CD4-positive, alpha-beta memory T cell (primary cell): ENCODE results near the gene NT5C1A. TPM values are rescaled to one million over a fixed set of nuclear protein-coding genes. Genes with fewer than 3 reads are reported as not detected.

Source experiments
- CTCF ChIA-PET: fragments of 350-600 bp; sonication (Branson Sonifier 250); formaldehyde crosslinking; loops from one replicate; lab custom pipeline; 2021; ENCODE audit warnings: inconsistent platforms; ENCODE audit not compliant: partially characterized antibody; lab: Charles Lee
- POLR2A ChIA-PET: fragments of 350-600 bp; sonication (Branson Sonifier 250); formaldehyde crosslinking; loops from one replicate; lab custom pipeline; 2021; ENCODE audit not compliant: partially characterized antibody; lab: Charles Lee
- DNase-seq, 5 donors: peaks; one replicate each; pipeline versions ENCODE4 v3.0.0 to v3.0.0-alpha.2; 2020 to 2022; ENCODE audit warnings: mixed read lengths in 1 of 5
- H3K27ac ChIP-seq: one replicate; pipeline ENCODE4 v1.7.0; 2013; ENCODE audit warnings: low read depth, low read length
- H3K27me3 ChIP-seq: 2 replicates; pipeline ENCODE4 v1.7.0; 2013; ENCODE audit warnings: mild to moderate bottlenecking, low read length, moderate library complexity; ENCODE audit not compliant: insufficient read depth
- H3K36me3 ChIP-seq: 2 replicates; pipeline ENCODE4 v1.7.0; 2013; ENCODE audit warnings: mild to moderate bottlenecking, low read length, moderate library complexity; ENCODE audit not compliant: insufficient read depth
- H3K4me1 ChIP-seq: 2 replicates; pipeline ENCODE4 v1.7.0; 2013; ENCODE audit warnings: mild to moderate bottlenecking, low read length, moderate library complexity; ENCODE audit not compliant: insufficient read depth
- H3K4me3 ChIP-seq, 2 donors: one replicate each; pipeline ENCODE4 v1.7.0; 2013; ENCODE audit warnings: low read length in 2 of 2, mild to moderate bottlenecking in 1 of 2
- H3K9me3 ChIP-seq, 2 donors: one replicate each; pipeline ENCODE4 v1.7.0; 2013; ENCODE audit warnings: low read length in 2 of 2, control low read depth in 1 of 2; ENCODE audit not compliant: control insufficient read depth in 1 of 2
- H3K27ac Mint-ChIP-seq, 7 donors: one replicate each; pipeline ENCODE4 v1.8.0; 2020 to 2021; ENCODE audit warnings: mixed read lengths in 7 of 7, mild to moderate bottlenecking in 6 of 7, inconsistent platforms in 3 of 7, moderate library complexity in 3 of 7
- H3K27me3 Mint-ChIP-seq, 2 donors: one replicate each; pipeline ENCODE4 v1.8.0; 2020 to 2021; ENCODE audit warnings: mixed read lengths in 2 of 2
- H3K36me3 Mint-ChIP-seq, 2 donors: one replicate each; pipeline ENCODE4 v1.8.0; 2020 to 2021; ENCODE audit warnings: mixed read lengths in 2 of 2, inconsistent platforms in 1 of 2, mild to moderate bottlenecking in 1 of 2
- H3K4me1 Mint-ChIP-seq, 4 donors: one replicate each; pipeline ENCODE4 v1.8.0; 2020 to 2021; ENCODE audit warnings: mixed read lengths in 4 of 4, mild to moderate bottlenecking in 1 of 4
- H3K4me3 Mint-ChIP-seq, 8 donors: one replicate each; pipeline ENCODE4 v1.8.0; 2020 to 2021; ENCODE audit warnings: mixed read lengths in 8 of 8, mild to moderate bottlenecking in 7 of 8, moderate library complexity in 6 of 8, inconsistent platforms in 3 of 8
- H3K9me3 Mint-ChIP-seq, 8 donors: one replicate each; pipeline ENCODE4 v1.8.0; 2020 to 2021; ENCODE audit warnings: mixed read lengths in 8 of 8, mild to moderate bottlenecking in 5 of 8, inconsistent platforms in 3 of 8, moderate library complexity in 1 of 8
- intact Hi-C: fragments of 100-400 bp; cut with micrococcal nuclease; formaldehyde crosslinking; loops from one replicate; pipeline ENCODE4 v1.15.1; 2023
- polyA plus RNA-seq, 2 donors: library from polyadenylated mRNA; unstranded; fragments of 300-500 nt; fragmentation: Illumina TruSeq; gene quantifications; one replicate each; pipeline ENCODE4 v1.2.3, GENCODE V29; 2021
- total RNA-seq, 2 experiments: library from RNA; stranded (reverse); gene quantifications; one replicate each; pipeline ENCODE4 v1.2.3, GENCODE V29; 2021

The NT5C1A gene
- total and polyA plus RNA-seq, 4 experiments from 2014 or later, result 0.29 to 0.42 TPM; not detected in 2

DNA sequence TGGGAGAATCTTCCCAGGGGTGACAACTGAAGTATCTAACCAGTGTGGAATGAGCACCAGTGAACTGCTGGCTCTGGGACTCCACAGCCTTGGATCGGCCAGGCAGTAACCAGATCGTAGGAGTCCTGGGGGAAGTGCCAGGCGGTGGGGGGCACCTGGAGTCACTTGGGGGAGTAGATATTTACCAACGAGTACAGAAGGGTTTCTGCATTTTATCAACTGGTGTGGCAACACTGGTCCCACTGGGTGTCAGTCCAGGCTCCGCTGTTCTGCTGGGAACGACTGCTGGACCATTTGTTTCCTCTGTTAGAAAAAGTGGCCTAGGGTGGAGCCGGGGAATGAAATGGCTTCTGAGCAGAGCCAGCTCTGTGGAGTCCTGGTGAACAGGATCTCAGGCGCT is 46.9 kb downstream of the NT5C1A start:
- H3K4me1 ChIP-seq, result no peaks in the 10 kb centered on the region
- Mint-ChIP-seq H3K4me3 (no peak overlapping the region), H3K36me3 (no peaks in the 10 kb centered on the region), H3K27ac (no peak overlapping the region), H3K27me3 (peaks cover 4 to 8% of the 10 kb centered on the region in 2 donors), H3K9me3 (peaks cover 0 to 2% (median 0%) of the 10 kb centered on the region in 8 donors), H3K4me1 (no peaks in the 10 kb centered on the region)
- no peak overlapping the region for H3K27ac ChIP-seq
- no peak overlapping the region for H3K4me3 ChIP-seq
- no peaks in the 10 kb centered on the region for H3K9me3 ChIP-seq
- intact Hi-C loops, result no loop called here
- no peaks in the 10 kb centered on the region for H3K36me3 ChIP-seq
- CTCF ChIA-PET, result no interaction called here
- H3K27me3 ChIP-seq, result no peaks in the 10 kb centered on the region
- no peak for DNase-seq
- POLR2A ChIA-PET, result no interaction called here

DNA sequence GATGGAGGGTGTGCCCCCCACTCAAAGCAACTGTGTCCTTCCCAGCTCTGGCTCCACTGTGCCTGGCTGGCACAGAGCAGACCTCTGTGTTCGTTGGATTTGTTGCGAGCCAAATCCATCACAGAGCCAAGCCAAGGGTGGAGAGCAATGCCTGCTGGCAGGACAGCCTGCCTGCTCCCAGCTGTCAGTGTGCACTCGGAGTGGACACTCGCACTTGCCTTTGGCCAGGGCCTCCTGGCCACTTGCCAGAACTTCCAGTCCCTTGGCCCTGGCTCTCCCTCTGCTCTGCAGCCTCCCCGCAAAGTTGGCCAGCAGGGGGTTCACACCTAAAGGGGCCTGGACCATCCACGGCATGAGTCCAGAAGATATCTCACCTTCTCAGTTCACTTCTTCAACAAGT is 48.9 kb downstream of the NT5C1A start:
- DNase-seq, result no peak
- no peaks in the 10 kb centered on the region for H3K36me3 ChIP-seq
- no peaks in the 10 kb centered on the region for H3K27me3 ChIP-seq
- no peak overlapping the region for H3K27ac ChIP-seq
- Mint-ChIP-seq H3K27me3 (peaks cover 5 to 8% of the 10 kb centered on the region in 2 donors), H3K27ac (peak overlapping the region in 2 of 7 donors; percentile 55 to 75), H3K4me1 (no peaks in the 10 kb centered on the region), H3K4me3 (no peak overlapping the region), H3K36me3 (no peaks in the 10 kb centered on the region), H3K9me3 (peaks cover 0 to 2% (median 0%) of the 10 kb centered on the region in 8 donors)
- no peak overlapping the region for H3K4me3 ChIP-seq
- ChIA-PET POLR2A (no interaction called here), CTCF (interaction anchor here (1.1 kb wide), 1 partner anchor 17 kb away, joined by 7 read pairs; no protein-coding TSS in a partner anchor)
- no peaks in the 10 kb centered on the region for H3K9me3 ChIP-seq
- H3K4me1 ChIP-seq, result no peaks in the 10 kb centered on the region
- intact Hi-C loops, result no loop called here

DNA sequence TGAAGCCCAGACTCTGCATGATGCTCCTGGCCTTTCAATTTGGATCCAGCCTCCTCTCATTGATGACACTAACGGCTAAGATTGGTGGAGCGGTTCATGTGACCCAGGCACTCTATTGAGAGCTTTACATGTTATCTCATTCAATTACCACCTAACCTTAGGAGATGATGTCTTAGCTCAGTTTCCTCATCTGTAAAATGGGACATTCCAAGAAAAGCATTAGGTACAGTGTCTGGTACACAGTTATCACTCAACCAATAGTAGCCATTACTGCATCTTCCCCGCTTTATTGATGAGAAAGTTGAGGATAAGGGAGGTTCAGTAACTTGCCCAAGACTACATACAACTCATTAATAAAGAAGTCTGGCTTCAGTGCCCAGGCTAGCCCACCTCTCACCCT is 49.5 kb downstream of the NT5C1A start:
- Mint-ChIP-seq H3K4me1 (no peaks in the 10 kb centered on the region), H3K36me3 (no peaks in the 10 kb centered on the region), H3K27me3 (peaks cover 5 to 12% of the 10 kb centered on the region in 2 donors), H3K9me3 (peaks cover 0 to 2% (median 0%) of the 10 kb centered on the region in 8 donors), H3K27ac (no peak overlapping the region), H3K4me3 (no peak overlapping the region)
- intact Hi-C loops, result no loop called here
- Histone ChIP-seq H3K27ac (no peak overlapping the region), H3K27me3 (no peaks in the 10 kb centered on the region), H3K4me3 (no peak overlapping the region), H3K36me3 (no peaks in the 10 kb centered on the region), H3K9me3 (no peaks in the 10 kb centered on the region), H3K4me1 (no peaks in the 10 kb centered on the region)
- DNase-seq, result no peak
- ChIA-PET POLR2A (no interaction called here), CTCF (interaction anchor here (1.1 to 2.0 kb wide), 2 partner anchors 12 to 17 kb away, joined by 5 to 7 read pairs; no protein-coding TSS in a partner anchor)

DNA sequence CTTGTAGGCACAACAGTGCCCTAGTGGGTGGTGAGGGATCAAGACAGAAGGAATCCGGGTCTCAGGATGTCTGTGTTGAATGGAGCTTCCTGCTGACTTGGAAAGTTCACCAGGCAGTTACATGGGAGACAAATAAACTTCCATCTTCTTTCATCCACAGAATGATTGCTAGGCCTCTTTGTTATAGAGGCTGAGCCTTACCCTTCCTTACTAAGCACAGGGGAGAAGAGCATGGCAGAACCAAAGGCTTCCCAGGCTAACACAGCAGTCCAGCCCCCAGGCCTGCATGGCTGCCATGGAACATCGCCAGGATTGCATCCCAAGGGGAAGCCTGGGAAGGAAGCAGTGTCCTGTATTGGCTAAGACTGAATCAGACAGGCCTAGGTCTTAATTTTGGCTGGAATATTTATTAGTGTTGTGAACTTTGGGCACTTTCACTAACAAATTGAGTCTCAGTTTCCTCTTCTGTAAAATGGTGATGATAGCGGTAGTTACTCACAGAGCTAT is 51.2 kb downstream of the NT5C1A start:
- ChIA-PET POLR2A (no interaction called here), CTCF (interaction anchor here (0.9 to 2.0 kb wide), 5 partner anchors 9 to 32 kb away, joined by 3 to 9 read pairs (median 5); no protein-coding TSS in a partner anchor)
- Histone ChIP-seq H3K27ac (no peak overlapping the region), H3K27me3 (no peaks in the 10 kb centered on the region), H3K9me3 (no peaks in the 10 kb centered on the region), H3K36me3 (no peaks in the 10 kb centered on the region), H3K4me3 (no peak overlapping the region), H3K4me1 (no peaks in the 10 kb centered on the region)
- no peak for DNase-seq
- H3K4me3 Mint-ChIP-seq, result no peak overlapping the region
- peaks cover 0 to 2% (median 0%) of the 10 kb centered on the region in 8 donors for H3K9me3 Mint-ChIP-seq
- intact Hi-C loops, result no loop called here
- H3K36me3 Mint-ChIP-seq, result no peaks in the 10 kb centered on the region
- H3K4me1 Mint-ChIP-seq, result no peaks in the 10 kb centered on the region
- H3K27ac Mint-ChIP-seq, result no peak overlapping the region
- peaks cover 5 to 16% of the 10 kb centered on the region in 2 donors for H3K27me3 Mint-ChIP-seq

DNA sequence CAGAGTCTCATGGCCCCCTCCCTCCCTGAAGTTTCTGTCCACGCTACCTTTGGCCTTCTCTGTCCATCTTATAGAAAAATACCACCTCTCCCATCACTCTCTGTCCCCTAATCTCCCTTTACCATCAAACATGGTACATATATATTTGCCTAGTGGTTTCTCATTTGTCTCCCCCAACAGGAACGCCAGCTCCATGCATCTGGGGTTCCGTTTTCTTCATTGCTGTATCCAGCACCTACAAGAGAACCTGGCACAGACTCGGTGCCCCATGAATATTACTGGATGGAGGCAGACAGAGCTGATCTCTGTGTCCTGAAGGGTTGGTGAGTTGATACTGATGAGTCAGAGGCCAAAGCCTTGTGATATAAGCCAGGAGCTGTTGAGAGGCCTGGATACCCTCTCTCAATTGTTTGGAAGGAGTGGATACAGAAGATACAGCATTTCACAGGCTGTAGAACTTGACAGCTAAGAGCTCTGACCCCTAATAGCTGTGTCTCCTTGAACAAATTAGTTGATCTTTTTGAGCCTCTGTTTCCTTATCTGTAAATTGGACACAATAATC is 54.3 kb downstream of the NT5C1A start:
- no peak for DNase-seq
- Mint-ChIP-seq H3K27ac (no peak overlapping the region), H3K27me3 (peaks cover 2 to 8% of the 10 kb centered on the region in 2 donors), H3K4me1 (no peaks in the 10 kb centered on the region), H3K9me3 (peaks cover 0 to 2% (median 0%) of the 10 kb centered on the region in 8 donors), H3K4me3 (no peak overlapping the region), H3K36me3 (no peaks in the 10 kb centered on the region)
- Histone ChIP-seq H3K36me3 (no peaks in the 10 kb centered on the region), H3K4me3 (no peak overlapping the region), H3K9me3 (no peaks in the 10 kb centered on the region), H3K27ac (no peak overlapping the region), H3K4me1 (no peaks in the 10 kb centered on the region), H3K27me3 (no peaks in the 10 kb centered on the region)
- CTCF ChIA-PET, result interaction anchor here (0.7 to 1.2 kb wide), 4 partner anchors 8 to 40 kb away, joined by 3 to 7 read pairs (median 4); no protein-coding TSS in a partner anchor
- POLR2A ChIA-PET, result no interaction called here
- intact Hi-C loops, result no loop called here

DNA sequence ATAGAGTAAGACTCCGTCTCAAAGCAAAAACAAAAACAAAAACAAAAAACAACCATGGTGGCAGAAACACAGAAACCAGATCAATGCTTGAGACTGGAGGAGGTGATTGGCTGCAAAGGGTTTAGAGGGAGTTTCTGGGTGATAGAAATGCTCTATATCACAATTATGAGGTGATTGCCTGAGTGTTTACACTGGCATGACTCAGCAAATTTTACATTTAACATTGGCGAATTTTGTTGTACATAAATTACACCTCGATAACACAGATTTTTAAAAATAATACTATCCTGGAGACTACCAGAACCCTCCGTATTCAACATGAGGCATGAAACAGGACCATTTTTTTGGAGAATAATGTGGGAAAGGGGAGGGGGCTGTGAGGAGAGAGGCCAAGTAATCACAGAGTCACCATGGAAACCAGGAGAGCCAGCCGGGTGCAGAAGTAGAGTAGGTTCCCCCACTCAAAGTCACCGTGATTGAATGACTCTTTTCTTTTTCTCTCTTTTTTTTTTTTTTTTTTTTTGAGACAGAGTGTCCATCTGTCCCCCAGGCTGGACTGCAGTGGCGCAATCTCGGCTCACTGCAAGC is 56.7 kb downstream of the NT5C1A start:
- H3K4me3 Mint-ChIP-seq, result no peak overlapping the region
- no peaks in the 10 kb centered on the region for H3K9me3 ChIP-seq
- CTCF ChIA-PET, result interaction anchor here (13.2 kb wide), 1 partner anchor 40 kb away, joined by 280 read pairs; no protein-coding TSS in a partner anchor
- H3K36me3 ChIP-seq, result no peaks in the 10 kb centered on the region
- H3K4me1 ChIP-seq, result no peaks in the 10 kb centered on the region
- no peak overlapping the region for H3K27ac ChIP-seq
- H3K27me3 ChIP-seq, result no peaks in the 10 kb centered on the region
- POLR2A ChIA-PET, result no interaction called here
- intact Hi-C loops, result no loop called here
- H3K4me1 Mint-ChIP-seq, result no peaks in the 10 kb centered on the region
- H3K36me3 Mint-ChIP-seq, result no peaks in the 10 kb centered on the region
- peaks cover 2 to 8% of the 10 kb centered on the region in 2 donors for H3K27me3 Mint-ChIP-seq
- DNase-seq, result no peak
- no peaks in the 10 kb centered on the region for H3K9me3 Mint-ChIP-seq
- no peak overlapping the region for H3K4me3 ChIP-seq
- H3K27ac Mint-ChIP-seq, result no peak overlapping the region

DNA sequence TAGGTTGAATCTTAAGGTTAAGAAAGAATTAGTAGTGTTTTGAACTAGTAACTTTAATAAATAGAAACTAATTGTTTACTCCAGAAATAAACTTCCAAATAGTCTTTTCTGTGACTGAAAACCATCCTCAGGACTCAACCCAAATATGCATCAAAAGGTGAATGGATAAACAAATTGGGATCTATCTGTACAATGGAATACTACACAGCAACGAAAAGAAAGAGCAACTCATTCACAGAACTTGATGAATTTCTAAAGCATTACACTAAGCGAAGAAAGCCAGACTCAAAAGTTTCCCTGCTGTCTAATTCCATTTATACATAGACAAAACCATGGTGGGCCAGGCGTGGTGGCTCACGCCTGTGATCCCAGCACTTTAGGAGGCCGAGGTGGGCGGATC is 57.4 kb downstream of the NT5C1A start:
- no peak for DNase-seq
- H3K9me3 Mint-ChIP-seq, result no peaks in the 10 kb centered on the region

More for the DNA sequence above, 57.4 kb downstream of the NT5C1A start:
- peaks cover 2% of the 10 kb centered on the region for H3K4me1 ChIP-seq
- CTCF ChIA-PET, result interaction anchor here (0.7 to 13.2 kb wide), 2 partner anchors 10 to 40 kb away, joined by 3 to 280 read pairs; no protein-coding TSS in a partner anchor
- no peaks in the 10 kb centered on the region for H3K27me3 ChIP-seq
- no peaks in the 10 kb centered on the region for H3K36me3 ChIP-seq
- Mint-ChIP-seq H3K27me3 (peaks cover 2 to 8% of the 10 kb centered on the region in 2 donors), H3K4me3 (no peak overlapping the region), H3K27ac (no peak overlapping the region), H3K4me1 (peaks cover 0 to 3% (median under 1%) of the 10 kb centered on the region in 4 donors), H3K36me3 (no peaks in the 10 kb centered on the region)
- POLR2A ChIA-PET, result no interaction called here
- no peaks in the 10 kb centered on the region for H3K9me3 ChIP-seq
- no peak overlapping the region for H3K27ac ChIP-seq
- intact Hi-C loops, result no loop called here
- no peak overlapping the region for H3K4me3 ChIP-seq
